AG04450 (cell line): ENCODE measurements around the gene RMND5A. TPM values are rescaled to one million over a fixed set of nuclear protein-coding genes. Genes with fewer than 3 reads are reported as not detected.

Source experiments
- CTCF ChIA-PET: fragments of 300-600, 350-600 bp; formaldehyde crosslinking; extraction: SDS; loops from one replicate; lab custom pipeline; 2022; ENCODE audit warnings: antibody characterized with exemption, inconsistent platforms; lab: Charles Lee
- POLR2A ChIA-PET: fragments of 350-600 bp; formaldehyde crosslinking; extraction: SDS; loops from one replicate; lab custom pipeline; 2021; ENCODE audit warnings: antibody characterized with exemption, inconsistent platforms; lab: Yijun Ruan, JAX
- DNase-seq: peaks from one replicate; pipeline ENCODE4 v3.0.0-alpha.2; 2011; ENCODE audit warnings: low read depth, low spot score
- H3K27ac ChIP-seq: one replicate; pipeline ENCODE4 v1.5.1; 2012; ENCODE audit warnings: low read depth, low read length, control low read depth
- H3K27me3 ChIP-seq: one replicate; pipeline ENCODE4 v1.6.0; 2012; ENCODE audit warnings: low read length; ENCODE audit not compliant: control insufficient read depth, insufficient read depth
- H3K4me3 ChIP-seq: 2 replicates; pipeline ENCODE4 v1.5.1; 2011; ENCODE audit warnings: mild to moderate bottlenecking, low read depth, low read length, control low read depth
- H3K9me3 ChIP-seq: 2 replicates; pipeline ENCODE4 v1.5.1; 2012; ENCODE audit warnings: low read length; ENCODE audit not compliant: control insufficient read depth, insufficient read depth
- CTCF ChIP-seq: IDR thresholded peaks from 2 replicates; pipeline ENCODE4 v1.5.1; 2011; ENCODE audit warnings: low read depth, low read length, control low read depth, inconsistent platforms
- polyA plus RNA-seq: library from polyadenylated mRNA; depleted of rRNA; stranded (reverse); fragments of >200 nt; gene quantifications from 2 replicates; pipeline ENCODE4 v1.2.3, GENCODE V29; 2011

RMND5A gene
- polyA plus RNA-seq, 1 experiment = 19.1 TPM

- DNase-seq = no peak
- peaks cover 62% of the 10 kb centered on the region for H3K27me3 ChIP-seq
- peaks cover 4% of the 10 kb centered on the region; the same call in 1 of the 2 replicates for H3K9me3 ChIP-seq
Measured at GRCh38 chr2:86791573-86791972, 71.5 kb downstream of the RMND5A start.

DNA sequence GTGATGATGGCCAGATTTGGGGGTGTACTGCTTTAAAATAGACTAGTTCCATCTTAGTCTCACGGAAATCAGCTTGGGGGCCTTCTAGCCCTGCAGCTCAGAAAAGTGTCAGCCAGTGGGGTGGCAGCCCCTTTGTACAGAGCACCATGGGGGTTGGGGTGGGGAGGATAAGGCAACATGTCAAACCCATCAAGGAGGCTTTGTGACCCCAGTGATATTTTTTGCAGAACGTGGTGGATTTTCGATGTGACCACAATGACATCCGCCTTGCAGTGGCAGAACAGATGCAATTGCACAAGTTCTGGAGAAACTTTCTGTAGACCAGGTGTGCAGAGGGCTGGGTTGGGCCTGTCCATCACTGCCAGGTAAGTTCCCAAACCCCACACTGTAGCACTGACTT lies 73.7 kb downstream of the RMND5A start:
- CTCF ChIA-PET = no interaction called here
- no peak for DNase-seq
- Histone ChIP-seq H3K27me3 (peaks cover 48% of the 10 kb centered on the region), H3K9me3 (peaks cover 11% of the 10 kb centered on the region), H3K27ac (no peak overlapping the region), H3K4me3 (no peak overlapping the region)
- TF ChIP-seq CTCF = no peak
- POLR2A ChIA-PET = no interaction called here

More at GRCh38 chr2:86791573-86791972, 71.5 kb downstream of the RMND5A start:
- ChIA-PET CTCF (interaction anchor here (1.0 kb wide), 1 partner anchor 16 kb away, joined by 8 read pairs; no protein-coding TSS in a partner anchor), POLR2A (no interaction called here)
- H3K4me3 ChIP-seq = no peak overlapping the region
- no peak for TF ChIP-seq CTCF
- no peak overlapping the region for H3K27ac ChIP-seq

DNA sequence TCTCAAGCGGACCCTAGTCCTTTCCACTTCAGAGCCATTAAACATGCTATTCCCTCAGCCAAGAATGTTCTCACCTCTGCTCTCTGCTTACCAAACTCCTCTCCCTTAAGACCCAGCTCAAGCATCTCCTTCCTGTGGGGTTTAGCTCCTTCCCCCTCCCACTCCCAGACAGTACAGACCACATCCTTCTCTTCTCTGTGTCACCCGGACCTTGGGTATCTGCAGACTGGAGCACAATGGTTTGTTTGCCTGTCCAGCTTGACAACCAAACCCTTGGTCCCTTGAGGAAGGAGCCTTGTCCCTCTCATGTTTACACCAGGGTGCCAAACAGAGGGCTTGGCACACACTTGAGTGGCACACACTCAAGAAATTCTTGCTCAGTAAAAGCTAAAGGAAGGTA lies 74.8 kb downstream of the RMND5A start:
- peaks cover 11% of the 10 kb centered on the region for H3K9me3 ChIP-seq
- CTCF ChIA-PET = no interaction called here
- no peak overlapping the region for H3K27ac ChIP-seq
- TF ChIP-seq CTCF = no peak
- no peak overlapping the region for H3K4me3 ChIP-seq
- H3K27me3 ChIP-seq = peaks cover 38% of the 10 kb centered on the region
- no peak for DNase-seq
- POLR2A ChIA-PET = no interaction called here

DNA sequence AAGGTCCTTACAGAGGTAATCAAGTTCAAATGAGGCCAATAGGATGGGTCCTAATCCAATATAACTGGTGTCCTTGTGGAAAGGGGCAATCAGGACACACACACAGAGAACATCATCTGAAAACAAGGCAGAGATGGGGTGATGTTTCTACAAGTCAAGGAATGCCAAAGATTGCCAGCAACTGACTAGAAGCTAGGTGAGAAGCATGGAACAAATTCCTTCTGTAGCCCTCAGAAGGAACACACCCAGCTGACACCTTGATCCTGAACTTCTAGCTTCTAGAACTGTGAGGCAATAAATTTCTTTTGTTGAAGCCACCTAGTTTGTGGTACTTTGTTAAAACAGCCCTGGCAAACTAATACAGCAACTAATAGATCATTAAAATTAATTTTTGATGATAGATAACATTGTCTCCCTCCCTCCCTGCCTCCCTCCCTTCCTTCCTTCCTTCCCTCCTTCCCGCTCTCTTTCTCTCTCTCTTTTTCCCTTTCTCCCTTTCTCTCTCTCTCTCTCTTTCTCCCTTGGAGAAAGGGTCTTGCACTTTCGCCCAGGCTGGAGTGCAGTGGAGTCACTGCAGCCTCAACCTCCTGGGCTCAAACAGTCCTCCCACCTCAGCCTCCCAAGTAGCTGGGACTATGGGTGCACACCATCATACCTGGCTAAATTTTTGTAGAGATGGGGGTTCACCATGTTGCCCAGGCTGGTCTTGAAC lies 80.9 kb downstream of the RMND5A start:
- TF ChIP-seq CTCF = no peak
- no peak overlapping the region for H3K27ac ChIP-seq
- ChIA-PET CTCF (no interaction called here), POLR2A (no interaction called here)
- DNase-seq = no peak
- peaks cover 6% of the 10 kb centered on the region; the same call in 1 of the 2 replicates for H3K9me3 ChIP-seq
- no peak overlapping the region for H3K4me3 ChIP-seq
- H3K27me3 ChIP-seq = peaks cover 15% of the 10 kb centered on the region

- ChIA-PET CTCF (no interaction called here), POLR2A (no interaction called here)
- H3K4me3 ChIP-seq = no peak overlapping the region
- no peak for DNase-seq
- TF ChIP-seq CTCF = no peak
- peaks cover 42% of the 10 kb centered on the region for H3K27me3 ChIP-seq
- H3K27ac ChIP-seq = no peak overlapping the region
- H3K9me3 ChIP-seq = no peaks in the 10 kb centered on the region; the same call in 1 of the 2 replicates
Measured at GRCh38 chr2:86806059-86806857, 86.2 kb downstream of the RMND5A start.
